H1 (cell line): ENCODE data around the gene CTF1. TPM values are rescaled to one million over a fixed set of nuclear protein-coding genes. Genes with fewer than 3 reads are reported as not detected.

ENCODE experiments used
- CTCF ChIA-PET: fragments of 300-600 bp; sonication (Branson Sonifier 250); formaldehyde crosslinking; loops from one replicate; lab custom pipeline; 2021; ENCODE audit not compliant: partially characterized antibody; lab: Charles Lee
- POLR2A ChIA-PET: fragments of 300-600 bp; sonication (Branson Sonifier 250); formaldehyde crosslinking; loops from one replicate; lab custom pipeline; 2021; ENCODE audit warnings: inconsistent platforms; ENCODE audit not compliant: partially characterized antibody; lab: Charles Lee
- DNase-seq, 2 experiments: peaks; one replicate each; pipeline versions ENCODE4 v3.0.0 to v3.0.0-alpha.2; 2010 to 2022; ENCODE audit warnings: low spot score in 2 of 2, low read depth in 1 of 2, mixed read lengths in 1 of 2
- FAIRE-seq: peaks from 2 replicates; lab custom pipeline; 2011; peaks lifted over from hg19 to GRCh38; lab: Jason Lieb, UNC
- H2AFZ ChIP-seq: 2 replicates; pipeline ENCODE4 v1.8.1; 2012; ENCODE audit warnings: low read length, inconsistent platforms
- H2AK5ac ChIP-seq: 2 replicates; pipeline ENCODE4 v1.6.1; 2013; ENCODE audit warnings: low read depth, low read length
- H2BK120ac ChIP-seq: replicated peaks from 2 replicates; pipeline ENCODE3; 2013; ENCODE audit warnings: low read depth, low read length, inconsistent platforms
- H2BK12ac ChIP-seq: 2 replicates; pipeline ENCODE4 v1.6.1; 2013; ENCODE audit warnings: low read depth, low read length
- H2BK15ac ChIP-seq: 2 replicates; pipeline ENCODE4 v1.6.1; 2013; ENCODE audit warnings: low read length
- H2BK20ac ChIP-seq: 2 replicates; pipeline ENCODE4 v1.6.1; 2013; ENCODE audit warnings: low read length
- H2BK5ac ChIP-seq: 2 replicates; pipeline ENCODE4 v1.6.1; 2013; ENCODE audit warnings: low read depth, low read length
- H3K14ac ChIP-seq: 2 replicates; pipeline ENCODE4 v1.6.1; 2013; ENCODE audit warnings: inconsistent platforms; ENCODE audit not compliant: insufficient read length
- H3K18ac ChIP-seq: 2 replicates; pipeline ENCODE4 v1.6.1; 2013; ENCODE audit warnings: low read length; ENCODE audit errors: extremely low read depth
- H3K23ac ChIP-seq: 2 replicates; pipeline ENCODE4 v1.6.1; 2013; ENCODE audit warnings: inconsistent platforms; ENCODE audit not compliant: insufficient read length
- H3K23me2 ChIP-seq: 2 replicates; pipeline ENCODE4 v1.6.1; 2013; ENCODE audit warnings: low read depth, low read length
- H3K27ac ChIP-seq: 2 replicates; pipeline ENCODE4 v1.6.1; 2011; ENCODE audit warnings: low read depth, low read length, inconsistent platforms
- H3K27me3 ChIP-seq, 4 experiments: replicated peaks in 1 of 4; 1 replicate in 1 of 4; 2 replicates in 3 of 4; pipeline versions ENCODE4 v1.6.1 to v1.8.1; 2011 to 2013; ENCODE audit warnings: low read length in 3 of 4, mild to moderate bottlenecking in 3 of 4, inconsistent platforms in 2 of 4, mixed read lengths in 2 of 4, moderate library complexity in 1 of 4; ENCODE audit not compliant: control insufficient read depth in 3 of 4, insufficient read depth in 3 of 4; ENCODE audit errors: extremely low read depth in 1 of 4
- H3K36me3 ChIP-seq, 4 experiments: 2 replicates each; pipeline versions ENCODE4 v1.6.1 to v1.8.1; 2011 to 2013; ENCODE audit warnings: mild to moderate bottlenecking in 4 of 4, low read length in 3 of 4, moderate library complexity in 2 of 4, control low read depth in 1 of 4, inconsistent platforms in 1 of 4; ENCODE audit not compliant: insufficient read depth in 4 of 4, control insufficient read depth in 2 of 4
- H3K4ac ChIP-seq: replicated peaks from 2 replicates; pipeline ENCODE3; 2013; ENCODE audit warnings: low read length, low read depth, mixed read lengths, inconsistent platforms; ENCODE audit not compliant: insufficient read length
- H3K4me1 ChIP-seq, 4 experiments: replicated peaks in 1 of 4; 1 replicate in 1 of 4; 2 replicates in 3 of 4; pipeline versions ENCODE4 v1.6.1 to v1.8.1; 2011 to 2013; ENCODE audit warnings: low read length in 3 of 4, inconsistent platforms in 2 of 4, mixed read lengths in 1 of 4; ENCODE audit not compliant: insufficient read depth in 4 of 4, control insufficient read depth in 3 of 4
- H3K4me2 ChIP-seq, 2 experiments: 2 replicates each; pipeline versions ENCODE4 v1.6.1 to v1.8.1; 2011 to 2013; ENCODE audit warnings: low read depth in 2 of 2, low read length in 2 of 2, control low read depth in 1 of 2, inconsistent platforms in 1 of 2, mild to moderate bottlenecking in 1 of 2; ENCODE audit not compliant: insufficient read depth in 1 of 2
- H3K4me3 ChIP-seq, 4 experiments: fragments of 200-600, 300-600 bp in 1 of 4; sonication (generic), shearing (Covaris generic), sonication (Bioruptor Twin) in 1 of 4; 2 replicates each; pipeline versions ENCODE4 v1.5.1 to v1.8.1; 2011 to 2016; ENCODE audit warnings: low read length in 4 of 4, low read depth in 3 of 4, control low read depth in 2 of 4, inconsistent platforms in 2 of 4, mild to moderate bottlenecking in 2 of 4, mixed read lengths in 1 of 4, moderate library complexity in 1 of 4; ENCODE audit not compliant: insufficient read depth in 2 of 4; ENCODE audit errors: extremely low read depth in 1 of 4
- H3K56ac ChIP-seq: replicated peaks from 2 replicates; pipeline ENCODE3; 2013; ENCODE audit warnings: low read depth, mild to moderate bottlenecking, mixed read lengths, low read length, inconsistent platforms; ENCODE audit not compliant: insufficient read length
- H3K79me1 ChIP-seq: 2 replicates; pipeline ENCODE4 v1.6.1; 2013; ENCODE audit warnings: low read depth, low read length, control low read depth
- H3K79me2 ChIP-seq, 2 experiments: 2 replicates each; pipeline versions ENCODE4 v1.6.1 to v1.8.1; 2012 to 2013; ENCODE audit warnings: low read length in 2 of 2, mild to moderate bottlenecking in 2 of 2, inconsistent platforms in 1 of 2; ENCODE audit not compliant: insufficient read depth in 2 of 2, control insufficient read depth in 1 of 2
- H3K9ac ChIP-seq, 4 experiments: replicated peaks in 1 of 4; 1 replicate in 1 of 4; 2 replicates in 3 of 4; pipeline versions ENCODE4 v1.6.1 to v1.8.1; 2011 to 2013; ENCODE audit warnings: low read depth in 3 of 4, low read length in 3 of 4, control low read depth in 2 of 4, mild to moderate bottlenecking in 2 of 4, moderate library complexity in 2 of 4, inconsistent platforms in 1 of 4; ENCODE audit errors: extremely low read depth in 1 of 4
- H3K9me3 ChIP-seq, 2 experiments: 2 replicates each; pipeline versions ENCODE4 v1.6.1 to v1.8.1; 2012 to 2013; ENCODE audit warnings: mild to moderate bottlenecking in 2 of 2, moderate library complexity in 2 of 2, control low read depth in 1 of 2, inconsistent platforms in 1 of 2, low read depth in 1 of 2, low read length in 1 of 2, mixed read lengths in 1 of 2; ENCODE audit not compliant: insufficient read depth in 2 of 2
- H4K20me1 ChIP-seq, 2 experiments: replicated peaks in 1 of 2; 2 replicates each; pipeline versions ENCODE3 to v1.8.1; 2011 to 2013; ENCODE audit warnings: inconsistent platforms in 2 of 2, low read length in 2 of 2, mild to moderate bottlenecking in 1 of 2; ENCODE audit not compliant: insufficient read depth in 2 of 2, control insufficient read depth in 1 of 2
- H4K5ac ChIP-seq: 2 replicates; pipeline ENCODE4 v1.6.1; 2013; ENCODE audit warnings: low read length, low read depth, mixed read lengths, inconsistent platforms; ENCODE audit not compliant: insufficient read length
- H4K8ac ChIP-seq: 2 replicates; pipeline ENCODE4 v1.8.0; 2013; ENCODE audit warnings: mild to moderate bottlenecking, moderate library complexity, low read length, inconsistent platforms; ENCODE audit not compliant: insufficient read depth; ENCODE audit errors: extremely low read depth
- H4K91ac ChIP-seq: replicated peaks from 2 replicates; pipeline ENCODE3; 2013; ENCODE audit warnings: low read length, mixed read lengths, inconsistent platforms; ENCODE audit not compliant: insufficient read length
- BCL11A ChIP-seq, 2 experiments: IDR thresholded peaks; one replicate each; pipeline ENCODE4 v1.6.1; 2011; ENCODE audit warnings: low read depth in 2 of 2, low read length in 2 of 2, mild to moderate bottlenecking in 2 of 2
- CEBPB ChIP-seq: IDR thresholded peaks from 2 replicates; pipeline ENCODE4 v1.6.1; 2012; ENCODE audit warnings: low read depth, low read length
- CTBP2 ChIP-seq: IDR thresholded peaks from 2 replicates; pipeline ENCODE4 v1.7.0; 2011; ENCODE audit warnings: borderline replicate concordance, mild to moderate bottlenecking, moderate library complexity, mixed read lengths, low read length; ENCODE audit not compliant: insufficient read depth, insufficient read length
- EP300 ChIP-seq, 2 experiments: IDR thresholded peaks; 1 replicate in 1 of 2; 2 replicates in 1 of 2; pipeline ENCODE4 v1.6.1; 2011 to 2012; ENCODE audit warnings: low read depth in 2 of 2, low read length in 2 of 2, mild to moderate bottlenecking in 2 of 2, borderline replicate concordance in 1 of 2, inconsistent platforms in 1 of 2, moderate library complexity in 1 of 2
- FOSL1 ChIP-seq: IDR thresholded peaks from 2 replicates; pipeline ENCODE4 v1.6.1; 2011; ENCODE audit warnings: mild to moderate bottlenecking, low read depth, low read length, moderate library complexity; ENCODE audit not compliant: insufficient read depth
- GABPA ChIP-seq: IDR thresholded peaks from 2 replicates; pipeline ENCODE4 v1.6.1; 2011; ENCODE audit warnings: mild to moderate bottlenecking, low read length, moderate library complexity, borderline replicate concordance; ENCODE audit not compliant: insufficient read depth
- KDM4A ChIP-seq: IDR thresholded peaks from one replicate; pipeline ENCODE4 v1.7.1; 2012; ENCODE audit warnings: low read depth, mild to moderate bottlenecking, moderate library complexity, low read length, inconsistent platforms; ENCODE audit not compliant: severe bottlenecking
- KDM5A ChIP-seq: fragments of 200-600 bp; IDR thresholded peaks from 2 replicates; pipeline ENCODE4 v1.7.1; 2012; ENCODE audit warnings: mild to moderate bottlenecking, low read length, inconsistent platforms, mixed read lengths
- MAFK ChIP-seq: IDR thresholded peaks from 2 replicates; pipeline ENCODE4 v1.6.1; 2012; ENCODE audit warnings: low read depth, mild to moderate bottlenecking, improper control_type of control experiment, low read length
- RFX5 ChIP-seq: IDR thresholded peaks from 2 replicates; pipeline ENCODE4 v1.6.1; 2011; ENCODE audit warnings: low read depth, low read length, improper control_type of control experiment, borderline replicate concordance
- RNF2 ChIP-seq: fragments of 200-900, 300-1000 bp; sonication (generic); IDR thresholded peaks from 2 replicates; pipeline ENCODE4 v1.7.1; 2016; ENCODE audit warnings: borderline replicate concordance, low read depth, mild to moderate bottlenecking, antibody characterized with exemption, low read length; ENCODE audit not compliant: poor library complexity, severe bottlenecking; ENCODE audit errors: missing control alignments
- WGBS, 2 experiments: shearing (Covaris generic) in 1 of 2; methylation state at CpG; one replicate each; pipeline versions ENCODE4 v1.1.6 to v1.1.7; 2013 to 2015; ENCODE audit warnings: low lambda C conversion rate in 2 of 2, mixed read lengths in 2 of 2, inconsistent platforms in 1 of 2, low coverage in 1 of 2, missing lambda C conversion rate in 1 of 2; ENCODE audit not compliant: insufficient replicate concordance in 2 of 2, insufficient coverage in 1 of 2, insufficient read length in 1 of 2; ENCODE audit errors: extremely low coverage in 1 of 2, missing lambda C conversion rate in 1 of 2; 5-methylcytosine and 5-hydroxymethylcytosine counted together
- polyA plus RNA-seq, 7 experiments: library from polyadenylated mRNA; depleted of rRNA in 3 of 7; stranded (reverse) in 5 of 7; unstranded in 2 of 7; fragments of >200 nt in 5 of 7; fragments of 200-250 nt in 2 of 7; gene quantifications; 1 replicate in 5 of 7; 2 replicates in 1 of 7; 4 replicates in 1 of 7; pipeline versions ENCODE4 v1.2.1 to v1.2.3, GENCODE V29; 2011 to 2013; ENCODE audit warnings: missing spikeins in 2 of 7, mixed read lengths in 2 of 7
- total RNA-seq: library from RNA; stranded (reverse); fragmentation: NEBNext Ultra II Directional; extraction: Animal tissue kit (Norgen Biotek cat#: 25700); gene quantifications from 2 replicates; pipeline ENCODE4 v1.2.1, GENCODE V29; 2021

CTF1 gene
- total and polyA plus RNA-seq, 2 of the 8 experiments (the other 6 are each of a cell fraction or from before 2014, with no cell fraction given) = 0.97 to 3.4 TPM

DNA sequence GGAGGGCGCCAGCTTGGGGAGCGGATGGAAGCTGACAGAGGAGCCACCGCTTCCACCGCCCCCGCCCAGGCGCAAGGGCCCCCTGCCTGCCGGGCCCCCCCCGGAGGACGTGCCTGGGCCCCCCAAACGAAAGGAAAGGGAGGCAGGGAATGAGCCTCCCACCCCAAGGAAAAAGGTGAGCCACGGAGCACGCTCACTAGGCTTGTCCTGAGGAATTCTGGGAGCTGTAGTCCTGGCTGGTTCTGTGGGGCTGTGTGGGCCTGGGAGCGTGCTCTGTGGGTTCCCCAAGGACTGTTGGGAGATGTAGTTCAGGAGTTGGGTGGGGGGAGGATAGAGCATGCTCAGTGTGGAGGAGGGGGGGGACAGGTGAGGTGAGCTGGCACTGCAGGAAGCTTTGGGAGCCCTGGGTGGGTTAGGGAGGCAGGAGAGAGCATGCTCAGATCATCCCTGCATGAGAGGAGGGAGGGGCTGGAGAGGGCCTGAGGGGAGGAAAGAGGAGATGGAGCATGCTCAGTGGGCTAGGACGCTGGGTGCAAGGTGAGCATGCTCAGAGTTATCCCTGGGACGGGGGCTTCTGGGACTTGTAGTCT is 31.5 kb downstream of the CTF1 start:
- Histone ChIP-seq H2BK5ac (no peak overlapping the region; the same call in 1 of the 2 replicates), H3K18ac (no peak overlapping the region), H3K27me3 (no peaks in the 10 kb centered on the region), H3K23me2 (peaks cover 3% of the 10 kb centered on the region; the same call in 1 of the 2 replicates), H3K27ac (0 out of 2 replicates have a peak overlapping the region, but pooled peaks have one; percentile 8), H3K56ac (no peak overlapping the region), H2BK120ac (no peak overlapping the region), H2AK5ac (no peak overlapping the region), H3K4me1 (peaks cover 0 to 9% (median 2%) of the 10 kb centered on the region in 4 experiments; a peak in 4 of 7 replicates), H4K20me1 (peaks cover 3 to 5% of the 10 kb centered on the region in 2 experiments), H3K23ac (no peak overlapping the region), H3K4me2 (no peak overlapping the region; a peak in 1 of 4 replicates), H4K5ac (no peak overlapping the region), H4K8ac (no peak overlapping the region), H3K9me3 (no peaks in the 10 kb centered on the region), H2AFZ (no peak overlapping the region), H3K9ac (no peak overlapping the region), H3K14ac (no peak overlapping the region), H3K36me3 (peaks cover 8 to 41% (median 26%) of the 10 kb centered on the region in 4 experiments; a peak in 7 of 8 replicates), H3K4me3 (no peak overlapping the region), H2BK20ac (no peak overlapping the region), H3K79me2 (peaks cover 0 to 10% of the 10 kb centered on the region in 2 experiments; a peak in 2 of 4 replicates), H2BK12ac (no peak overlapping the region), H4K91ac (no peak overlapping the region), H2BK15ac (no peak overlapping the region), H3K4ac (no peak overlapping the region), H3K79me1 (peaks cover 7% of the 10 kb centered on the region)
- FAIRE-seq = peak; percentile 87
- POLR2A ChIA-PET = interaction anchor here (0.8 to 8.2 kb wide), 7 partner anchors 9 to 153 kb away, joined by 3 to 105 read pairs (median 4); no protein-coding TSS in a partner anchor
- CTCF ChIA-PET = interaction anchor here (3.6 to 4.4 kb wide), 2 partner anchors 7 to 14 kb away, joined by 21 to 33 read pairs; no protein-coding TSS in a partner anchor
- WGBS, 2 experiments = 61% methylated on average over 6 of the region's 15 CpGs; no CpG with 5 or more reads in 1 of the 2 experiments
- peak; percentile 76 to 85 for DNase-seq
- TF ChIP-seq GABPA (no peak), FOSL1 (no peak), CEBPB (no peak), KDM4A (no peak), MAFK (no peak), CTBP2 (no peak), BCL11A (IDR thresholded peaks at IDR 0.05; ENCODE audit: low read depth in 2 of 2, low read length in 2 of 2) (no peak), EP300 (IDR thresholded peaks at IDR 0.05; ENCODE audit: borderline replicate concordance in 1 of 2, low read depth in 2 of 2, low read length in 2 of 2) (no peak), RNF2 (no peak), KDM5A (no peak), RFX5 (no peak)
